Measurements from ENCODE around the gene CCDC60.

Gene CCDC60

GRCh38 chr12:119384340-119384739 lies 49.8 kb downstream of the CCDC60 start:
- no peak for DNase-seq (ENCODE audit: low read depth, low spot score)

DNA sequence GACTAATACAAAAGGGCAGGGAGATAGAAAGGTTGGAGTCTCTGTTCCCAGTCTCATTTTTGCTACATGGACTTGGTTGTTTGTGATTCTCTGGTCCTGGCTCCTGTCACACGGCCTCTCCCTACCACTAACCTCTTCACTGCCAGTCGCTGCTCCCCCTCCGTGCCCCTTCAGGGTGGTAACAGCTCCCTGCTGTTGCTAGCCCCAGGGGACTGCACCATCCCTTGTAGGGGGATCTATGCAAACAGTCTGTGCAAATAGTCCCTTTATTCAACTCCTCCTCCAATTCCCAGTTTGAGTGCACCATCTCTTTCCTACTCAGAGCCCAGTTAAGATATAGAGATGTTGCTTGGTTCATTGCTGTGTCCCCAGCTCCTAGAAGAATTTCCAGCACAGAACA lies 51.1 kb downstream of the CCDC60 start:
- DNase-seq (ENCODE audit: low read depth, low spot score), result no peak

DNA sequence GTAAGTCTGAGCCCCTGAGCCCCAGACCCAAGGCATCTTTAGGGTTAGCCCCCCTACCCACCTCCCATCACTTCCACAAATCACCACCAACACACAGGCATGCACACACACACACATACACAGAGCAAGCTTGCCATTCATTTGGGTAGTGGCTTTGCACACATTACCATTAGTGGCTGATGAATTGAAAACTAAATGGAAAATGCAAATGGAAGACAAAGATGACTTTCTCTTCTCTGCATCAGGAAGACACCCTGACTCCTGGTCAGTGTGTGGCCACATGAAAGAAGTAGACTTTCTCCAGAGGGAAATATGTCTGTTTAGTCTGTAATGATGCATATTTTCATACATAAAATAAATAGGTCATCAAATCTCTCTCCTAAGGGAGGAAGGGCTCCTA lies 55.2 kb downstream of the CCDC60 start:
- no peak for DNase-seq (ENCODE audit: low read depth, low spot score)

GRCh38 chr12:119391673-119392072 lies 57.1 kb downstream of the CCDC60 start:
- no peak for DNase-seq (ENCODE audit: low read depth, low spot score)

GRCh38 chr12:119393677-119394076 lies 59.1 kb downstream of the CCDC60 start:
- no peak for DNase-seq (ENCODE audit: low read depth, low spot score)

GRCh38 chr12:119397540-119397939 lies 63.0 kb downstream of the CCDC60 start:
- no peak for DNase-seq (ENCODE audit: low read depth, low spot score)

GRCh38 chr12:119398190-119398589 lies 63.7 kb downstream of the CCDC60 start:
- no peak for DNase-seq (ENCODE audit: low read depth, low spot score)

- DNase-seq (ENCODE audit: low read depth, low spot score), result no peak
Measured at GRCh38 chr12:119399301-119399700, 64.8 kb downstream of the CCDC60 start.

DNA sequence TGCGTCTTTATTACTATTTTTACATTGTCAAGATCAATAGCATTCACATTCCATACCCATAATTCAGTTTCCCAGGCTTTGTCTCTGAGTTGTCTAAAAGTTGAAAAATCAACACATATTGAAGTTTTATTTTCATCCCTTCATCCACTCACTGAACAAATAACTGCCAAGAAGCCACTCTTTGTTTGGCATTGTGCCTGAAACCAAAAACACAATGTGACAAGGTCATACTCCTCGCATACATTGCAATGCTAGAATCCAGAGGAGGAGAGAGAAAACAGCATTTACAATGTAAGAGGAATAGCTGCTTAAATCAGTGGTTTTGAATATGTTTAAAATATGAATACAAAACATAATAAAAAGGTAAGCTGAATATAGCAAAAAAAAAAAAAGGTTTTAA lies 71.8 kb downstream of the CCDC60 start:
- no peak for DNase-seq (ENCODE audit: low read depth, low spot score)

- no peak for DNase-seq (ENCODE audit: low read depth, low spot score)
Measured at GRCh38 chr12:119406811-119407210, 72.3 kb downstream of the CCDC60 start.

DNA sequence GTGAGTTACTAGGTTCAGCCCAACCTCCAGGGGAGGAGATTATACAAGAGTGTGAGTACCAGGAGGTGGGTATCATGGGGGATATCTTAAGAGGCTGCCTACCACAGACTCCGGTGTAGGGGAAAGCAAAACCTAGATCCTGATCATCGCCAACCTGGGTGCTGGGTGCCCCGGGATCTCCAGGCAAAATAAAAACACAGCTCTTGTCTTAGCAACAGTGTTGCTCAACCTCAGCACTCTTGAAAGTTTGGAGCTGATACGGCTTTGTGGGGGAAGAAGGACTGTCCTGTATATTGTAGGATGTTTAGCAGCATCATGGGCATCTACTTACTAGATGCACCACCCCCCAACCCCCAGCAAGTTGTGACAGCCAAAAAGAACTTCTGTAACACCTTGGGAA lies 74.5 kb downstream of the CCDC60 start:
- DNase-seq (ENCODE audit: low read depth, low spot score), result no peak

DNA sequence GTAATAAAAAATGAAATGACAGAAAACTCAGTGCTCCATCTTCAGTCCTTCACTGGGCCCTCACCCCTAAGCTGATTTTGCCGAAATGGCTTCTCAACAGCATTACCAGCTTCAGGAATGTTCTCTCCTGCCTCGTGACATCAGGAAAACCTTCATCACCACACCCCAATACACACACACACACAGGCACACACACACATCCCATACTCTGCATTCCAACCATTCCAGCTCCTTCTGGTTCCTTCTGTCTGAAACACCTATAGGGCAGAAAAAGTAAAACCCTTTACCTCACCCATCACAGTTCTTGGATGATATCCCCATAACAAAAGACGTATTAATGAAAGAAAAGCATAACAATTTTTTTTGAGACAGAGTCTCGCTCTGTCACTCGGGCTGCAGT lies 75.9 kb downstream of the CCDC60 start:
- DNase-seq (ENCODE audit: low read depth, low spot score), result no peak

DNA sequence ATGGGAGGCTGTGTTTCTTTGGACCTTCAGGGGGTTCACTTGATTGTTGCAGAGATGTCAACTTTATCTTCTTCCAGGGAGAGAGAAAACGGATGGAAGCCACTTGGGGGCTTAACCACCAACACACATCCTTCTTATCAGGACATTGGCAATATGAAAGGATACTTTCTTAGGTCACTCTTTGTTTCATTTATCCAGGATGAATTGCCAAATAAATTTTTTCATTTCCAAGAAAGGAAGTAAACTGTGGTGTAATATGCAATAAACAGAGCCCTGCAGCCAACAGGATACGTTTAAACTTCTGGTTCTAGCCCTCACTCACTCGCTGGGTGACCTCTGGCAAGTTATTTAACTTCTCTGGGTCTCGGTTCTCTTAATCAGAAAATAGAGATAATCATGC lies 77.8 kb downstream of the CCDC60 start:
- DNase-seq (ENCODE audit: low read depth, low spot score), result no peak

GRCh38 chr12:119412811-119413794 lies 78.6 kb downstream of the CCDC60 start:
- DNase-seq (ENCODE audit: low read depth, low spot score), result peak; percentile 23

DNA sequence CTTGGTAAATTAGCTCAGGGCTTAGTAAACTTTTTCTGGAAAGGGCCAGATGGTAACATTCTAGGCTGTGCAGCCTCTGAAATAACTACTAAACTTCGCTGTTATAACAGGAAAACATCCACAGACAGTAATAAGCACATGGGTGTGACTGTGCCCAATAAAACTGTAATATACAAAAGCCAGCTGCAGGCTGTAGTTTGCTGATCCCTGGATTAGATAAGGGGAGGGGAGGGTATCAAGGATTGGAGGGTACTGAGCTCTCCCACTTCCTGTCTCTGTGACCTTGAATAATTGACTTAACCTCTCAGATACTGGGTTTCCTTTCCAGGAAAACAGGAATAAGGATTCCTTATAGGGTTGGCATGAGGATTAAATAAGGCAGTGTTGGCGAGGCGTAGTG lies 81.2 kb downstream of the CCDC60 start:
- DNase-seq (ENCODE audit: low read depth, low spot score), result no peak

GRCh38 chr12:119417440-119417839 lies 82.9 kb downstream of the CCDC60 start:
- DNase-seq (ENCODE audit: low read depth, low spot score), result no peak

DNA sequence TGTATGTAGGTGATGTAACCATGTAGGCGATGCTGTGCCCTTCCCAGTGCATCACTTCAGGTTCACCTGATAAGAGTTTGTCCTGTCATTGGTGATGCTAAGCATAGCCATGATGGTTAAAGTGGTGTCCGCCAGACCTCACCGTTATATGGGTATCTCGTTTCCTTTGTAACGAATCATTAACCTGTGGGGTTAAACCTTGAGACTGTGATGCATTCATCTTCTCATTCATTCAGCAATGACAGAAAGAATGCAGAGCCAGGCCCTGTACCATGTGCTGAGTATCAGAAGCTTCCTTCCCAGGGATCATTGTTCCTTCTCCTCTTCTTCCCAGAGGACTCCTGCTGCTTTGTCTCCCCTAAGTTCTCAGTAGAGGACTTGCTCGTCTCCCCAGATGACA lies 84.9 kb downstream of the CCDC60 start:
- no peak for DNase-seq (ENCODE audit: low read depth, low spot score)

DNA sequence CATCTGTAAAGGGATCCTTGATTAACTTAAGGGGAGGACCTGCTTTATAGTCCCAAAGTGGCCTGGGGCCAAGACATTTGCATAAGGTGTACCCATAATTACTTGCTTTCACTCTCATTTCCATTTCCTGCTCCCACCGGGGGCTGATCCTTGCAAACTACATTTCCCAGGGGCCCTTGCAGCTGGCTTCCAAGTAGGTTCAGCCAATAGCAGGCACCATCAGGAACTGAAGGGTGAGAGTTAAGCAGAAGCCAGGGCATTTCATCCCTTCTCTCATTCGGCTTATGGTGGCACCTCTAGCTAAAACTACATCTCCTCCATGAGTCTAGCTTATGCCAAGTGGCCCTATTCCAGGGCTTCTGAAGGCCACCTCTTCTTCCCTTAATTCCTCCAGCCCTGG lies 88.8 kb downstream of the CCDC60 start:
- no peak for DNase-seq (ENCODE audit: low read depth, low spot score)

DNA sequence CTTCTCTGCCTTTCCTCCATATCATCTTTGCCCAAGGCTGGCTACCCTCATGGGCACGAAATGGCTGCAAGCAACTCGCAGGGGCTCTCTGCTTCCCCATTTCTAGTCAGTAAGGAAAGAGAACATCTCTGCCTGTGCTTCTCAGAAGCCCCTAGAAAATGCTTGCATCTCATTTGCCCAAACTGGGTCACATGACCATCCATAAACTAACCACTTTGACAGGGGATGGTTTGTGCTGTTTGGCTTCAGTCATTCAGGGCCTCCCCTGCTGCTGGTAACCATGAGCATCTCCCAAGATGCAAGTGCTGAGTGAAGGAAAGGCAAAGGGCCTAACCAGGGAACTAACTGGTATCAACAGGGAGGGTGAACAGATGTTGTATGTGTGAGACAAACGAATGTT lies 91.1 kb downstream of the CCDC60 start:
- DNase-seq (ENCODE audit: low read depth, low spot score), result no peak

GRCh38 chr12:119431151-119431550 lies 96.6 kb downstream of the CCDC60 start:
- no peak for DNase-seq (ENCODE audit: low read depth, low spot score)

- DNase-seq (ENCODE audit: low read depth, low spot score), result no peak
Measured at GRCh38 chr12:119432949-119433348, 98.4 kb downstream of the CCDC60 start.

DNA sequence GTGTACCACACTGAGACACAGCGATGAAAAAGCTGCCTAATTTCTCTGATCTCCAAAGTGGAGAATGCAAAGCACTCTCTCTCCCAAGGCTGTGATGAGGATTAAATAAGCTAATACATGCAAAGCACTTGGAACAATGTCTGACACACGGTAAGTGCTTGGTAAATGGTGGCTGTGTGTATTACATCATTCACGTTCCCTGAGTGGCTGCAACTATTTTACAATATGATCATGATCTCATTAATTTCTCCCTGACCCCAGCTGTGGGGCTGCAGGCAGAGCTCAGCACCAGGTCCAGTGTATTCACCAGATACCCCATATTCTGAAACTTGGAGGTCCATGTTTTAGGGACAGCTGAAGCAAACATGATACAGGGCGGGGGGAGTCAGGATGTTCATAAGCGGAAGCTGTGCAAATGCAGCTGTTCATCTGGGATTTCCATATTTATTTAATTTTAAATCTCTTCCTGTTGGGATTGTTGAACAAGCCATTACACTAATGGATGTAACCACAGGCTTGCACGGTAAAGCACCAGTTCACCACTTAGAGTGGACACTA lies 106.4 kb downstream of the CCDC60 start:
- DNase-seq (ENCODE audit: low read depth, low spot score), result no peak

DNA sequence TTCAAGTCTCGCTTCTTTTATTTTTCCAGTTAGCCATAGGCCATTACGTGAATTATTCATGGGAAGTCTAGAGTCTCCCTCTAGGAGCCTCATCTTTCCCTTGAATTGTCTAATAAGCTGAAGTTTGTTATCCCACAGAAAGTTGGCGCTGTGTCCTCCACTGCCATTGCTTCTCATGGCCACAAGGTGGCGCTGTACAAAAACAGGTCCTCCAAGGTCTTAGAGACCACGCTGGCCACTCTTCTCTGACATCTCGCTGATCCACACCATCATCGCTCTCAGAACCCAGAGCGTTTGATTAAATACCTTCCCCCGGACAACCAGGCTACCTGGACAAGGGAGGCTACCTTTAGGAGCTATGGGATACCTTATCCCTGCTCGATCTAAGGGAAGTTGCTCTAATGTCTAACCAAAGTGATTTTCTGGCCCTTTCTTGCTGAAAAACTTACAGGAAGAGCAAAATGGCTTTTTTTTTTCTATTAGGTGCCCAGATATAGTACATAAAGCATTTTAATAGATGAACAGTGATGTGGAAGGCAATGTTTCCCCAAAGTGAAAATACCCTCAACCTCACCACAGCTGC lies 110.0 kb downstream of the CCDC60 start:
- DNase-seq (ENCODE audit: low read depth, low spot score), result no peak

Data from smooth muscle cell of the brain vasculature (primary cell).